GM21825 (cell line): Measurements from ENCODE around the gene KLHL25.

Source experiments
- ATAC-seq: cut with Tn5 transposase; IDR thresholded peaks from one replicate; pipeline ENCODE4 v1.9.1; 2021; ENCODE audit warnings: mild to moderate bottlenecking, moderate library complexity; ENCODE audit not compliant: unreplicated experiment

KLHL25 gene

GRCh38 chr15:85777250-85778106 lies 17.2 kb downstream of the KLHL25 start:
- ATAC-seq, result no peak

GRCh38 chr15:85773970-85774369 lies 20.8 kb downstream of the KLHL25 start:
- ATAC-seq, result no peak

GRCh38 chr15:85773249-85773648 lies 21.5 kb downstream of the KLHL25 start:
- no peak for ATAC-seq

GRCh38 chr15:85772668-85773067 lies 22.1 kb downstream of the KLHL25 start:
- no peak for ATAC-seq

- no peak for ATAC-seq
Observed at GRCh38 chr15:85771781-85772445, 22.8 kb downstream of the KLHL25 start.

GRCh38 chr15:85771271-85771670 lies 23.5 kb downstream of the KLHL25 start:
- ATAC-seq, result no peak

GRCh38 chr15:85770096-85771041 lies 24.4 kb downstream of the KLHL25 start:
- no peak for ATAC-seq

- ATAC-seq, result no peak
Observed at GRCh38 chr15:85769182-85769900, 25.4 kb downstream of the KLHL25 start.

GRCh38 chr15:85768595-85769168 lies 26.0 kb downstream of the KLHL25 start:
- ATAC-seq, result no peak

GRCh38 chr15:85767785-85768529 lies 26.8 kb downstream of the KLHL25 start:
- ATAC-seq, result no peak

- ATAC-seq, result no peak
Observed at GRCh38 chr15:85766001-85766831, 28.5 kb downstream of the KLHL25 start.

- no peak for ATAC-seq
Observed at GRCh38 chr15:85764649-85765277, 30.0 kb downstream of the KLHL25 start.

- no peak for ATAC-seq
Observed at GRCh38 chr15:85763673-85764633, 30.8 kb downstream of the KLHL25 start.

GRCh38 chr15:85763157-85763556 lies 31.6 kb downstream of the KLHL25 start:
- no peak for ATAC-seq

- no peak for ATAC-seq
Observed at GRCh38 chr15:85762756-85763127, 32.0 kb downstream of the KLHL25 start.

GRCh38 chr15:85762039-85762755 lies 32.5 kb downstream of the KLHL25 start:
- no peak for ATAC-seq
